ENCODE measurements around the gene OPN1LW. TPM values are rescaled to one million over a fixed set of nuclear protein-coding genes. Genes with fewer than 3 reads are reported as not detected.
"Not testable (repeated sequence)": the region's sequence is repeated elsewhere in the genome, so short reads cannot be mapped to it uniquely, and the experiment has no call there.

The OPN1LW gene
- total and polyA plus RNA-seq, 10 donors: not detected

DNA sequence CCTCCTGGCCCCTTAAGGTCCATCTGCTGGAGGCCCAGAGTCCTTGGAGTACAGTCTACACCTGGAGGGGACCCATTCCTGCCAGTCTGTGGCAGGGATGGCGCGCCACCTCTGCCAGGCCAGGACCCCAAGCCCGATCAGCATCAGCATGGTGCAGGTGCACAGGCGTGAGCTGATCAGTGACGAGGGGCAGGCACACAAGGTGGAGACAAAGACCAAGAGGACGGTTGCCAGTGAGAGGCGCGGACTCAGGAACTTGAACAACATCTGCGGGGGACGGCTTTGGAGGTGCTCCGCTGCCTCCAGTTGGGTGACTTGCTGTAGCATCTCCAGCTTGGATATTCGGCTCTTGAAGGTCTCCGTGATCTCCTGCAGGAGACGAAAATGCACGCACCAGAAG, 15.3 kb downstream of the OPN1LW start:
- H3K4me1 ChIP-seq; H3K36me3 ChIP-seq; H3K9me3 ChIP-seq; H3K27ac ChIP-seq; intact Hi-C loops (cut with DNase I; ENCODE audit: low total_unique reads); DNase-seq; H3K27me3 ChIP-seq (replicated peaks in 1 of 7); H3K4me3 ChIP-seq: not testable (repeated sequence)
- WGBS, 5 donors: no CpG with 5 or more reads among the region's 15 CpGs

DNA sequence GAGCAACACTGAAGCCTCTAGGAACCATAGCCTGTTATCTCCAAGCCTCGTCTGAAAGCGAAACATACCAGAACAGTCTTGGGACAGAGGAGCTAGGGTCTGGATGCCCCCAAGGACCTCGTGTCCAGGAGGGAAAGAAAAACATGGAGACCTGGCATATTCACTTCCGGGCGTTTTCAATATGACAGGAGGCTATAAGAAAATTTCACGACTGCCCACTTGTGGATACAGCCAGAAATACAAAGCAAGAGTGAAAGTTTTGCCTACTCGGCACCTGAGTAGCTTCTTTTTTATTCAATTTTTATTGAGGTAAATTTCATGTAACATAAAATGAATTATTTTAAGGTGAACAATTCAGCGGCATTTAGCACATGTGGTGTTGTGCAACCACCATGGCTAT, 20.9 kb downstream of the OPN1LW start:
- H3K27me3 ChIP-seq (replicated peaks in 1 of 7): not testable (repeated sequence)
- no CpG with 5 or more reads among the region's 8 CpGs for WGBS, 5 donors

GRCh38 chrX:154168384-154168783, 24.3 kb downstream of the OPN1LW start:
- H3K27ac ChIP-seq; H3K4me1 ChIP-seq; DNase-seq; H3K27me3 ChIP-seq (replicated peaks in 1 of 7); intact Hi-C loops (cut with DNase I; ENCODE audit: low total_unique reads); H3K4me3 ChIP-seq; H3K9me3 ChIP-seq; H3K36me3 ChIP-seq: not testable (repeated sequence)
- WGBS, 5 donors: no CpG with 5 or more reads among the region's 13 CpGs

More for the DNA sequence above, 20.9 kb downstream of the OPN1LW start:
- H3K4me3 ChIP-seq; H3K27ac ChIP-seq; H3K36me3 ChIP-seq; DNase-seq; H3K4me1 ChIP-seq; intact Hi-C loops (cut with DNase I; ENCODE audit: low total_unique reads); H3K9me3 ChIP-seq: not testable (repeated sequence)

GRCh38 chrX:154172535-154172943, 28.5 kb downstream of the OPN1LW start:
- H3K36me3 ChIP-seq; H3K9me3 ChIP-seq; H3K4me1 ChIP-seq; DNase-seq; H3K27me3 ChIP-seq (replicated peaks in 1 of 7); H3K27ac ChIP-seq; H3K4me3 ChIP-seq; intact Hi-C loops (cut with DNase I; ENCODE audit: low total_unique reads): not testable (repeated sequence)
- no CpG with 5 or more reads among the region's 11 CpGs for WGBS, 5 donors

- H3K27me3 ChIP-seq (replicated peaks in 1 of 7); H3K9me3 ChIP-seq; H3K27ac ChIP-seq; H3K4me1 ChIP-seq; H3K4me3 ChIP-seq; DNase-seq; H3K36me3 ChIP-seq; intact Hi-C loops (cut with DNase I; ENCODE audit: low total_unique reads): not testable (repeated sequence)
- no CpG with 5 or more reads among the region's 10 CpGs for WGBS, 5 donors
These were observed 30.3 kb downstream of the OPN1LW start for GRCh38 chrX:154174356-154174755.

DNA sequence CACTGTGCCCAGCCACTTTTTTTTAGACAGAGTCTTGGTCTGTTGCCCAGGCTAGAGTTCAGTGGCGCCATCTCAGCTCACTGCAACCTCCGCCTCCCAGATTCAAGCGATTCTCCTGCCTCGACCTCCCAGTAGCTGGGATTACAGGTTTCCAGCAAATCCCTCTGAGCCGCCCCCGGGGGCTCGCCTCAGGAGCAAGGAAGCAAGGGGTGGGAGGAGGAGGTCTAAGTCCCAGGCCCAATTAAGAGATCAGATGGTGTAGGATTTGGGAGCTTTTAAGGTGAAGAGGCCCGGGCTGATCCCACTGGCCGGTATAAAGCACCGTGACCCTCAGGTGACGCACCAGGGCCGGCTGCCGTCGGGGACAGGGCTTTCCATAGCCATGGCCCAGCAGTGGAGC, 38.3 kb downstream of the OPN1LW start, which contains the start of gene OPN1MW:
OPN1MW (plus strand) TSS at position 301 of the 400 bp plus-strand sequence; CDS start at position 383, 82 bp downstream.
- H3K36me3 ChIP-seq; intact Hi-C loops (cut with DNase I; ENCODE audit: low total_unique reads); H3K4me3 ChIP-seq; DNase-seq; H3K9me3 ChIP-seq; H3K27ac ChIP-seq; H3K4me1 ChIP-seq; H3K27me3 ChIP-seq (replicated peaks in 1 of 7): not testable (repeated sequence)
- WGBS, 5 donors: no CpG with 5 or more reads among the region's 14 CpGs

DNA sequence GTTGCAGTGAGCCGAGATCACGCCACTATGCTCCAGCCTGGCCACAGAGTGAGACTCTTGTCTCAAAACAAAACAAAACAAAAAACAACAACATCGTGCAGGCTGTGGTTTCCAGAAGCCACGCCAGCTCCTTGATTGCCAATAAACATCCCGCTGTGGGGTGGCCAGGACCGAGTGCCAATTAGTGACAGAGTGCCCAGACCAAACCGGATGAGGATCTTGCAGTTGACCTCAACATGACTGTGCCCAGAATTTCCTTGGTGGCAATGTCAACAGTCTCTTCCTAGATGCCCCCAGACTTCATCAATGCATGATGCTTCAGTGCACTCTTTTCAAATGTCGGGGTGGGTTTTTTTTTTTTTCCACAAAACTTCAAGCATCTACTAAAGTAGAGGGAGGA, 39.8 kb downstream of the OPN1LW start:
- DNase-seq; H3K27me3 ChIP-seq (replicated peaks in 1 of 7); intact Hi-C loops (cut with DNase I; ENCODE audit: low total_unique reads); H3K27ac ChIP-seq; H3K4me1 ChIP-seq; H3K36me3 ChIP-seq; H3K4me3 ChIP-seq; H3K9me3 ChIP-seq: not testable (repeated sequence)
- no CpG with 5 or more reads among the region's 8 CpGs for WGBS, 5 donors

DNA sequence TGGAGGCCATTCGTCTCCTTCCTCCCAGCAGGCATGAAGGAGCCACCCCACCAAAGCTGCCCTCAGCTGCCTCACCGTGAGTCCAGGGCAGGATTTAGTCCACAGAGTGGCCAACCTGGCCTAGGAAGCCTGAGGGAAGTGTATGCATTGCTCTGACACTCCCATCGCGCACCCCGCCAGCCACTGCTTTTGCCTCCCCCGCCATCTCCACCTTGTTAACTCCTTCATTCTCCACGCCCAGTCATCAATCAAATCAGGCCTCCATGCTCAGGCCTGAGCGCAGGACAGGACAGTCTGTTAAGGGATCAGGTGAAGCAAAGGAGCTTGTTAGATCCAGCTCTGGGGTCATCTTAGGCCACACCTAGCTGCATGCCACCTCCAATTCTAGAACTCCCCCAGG, 48.8 kb downstream of the OPN1LW start:
- no CpG with 5 or more reads among the region's 8 CpGs for WGBS, 5 donors
- H3K9me3 ChIP-seq; intact Hi-C loops (cut with DNase I; ENCODE audit: low total_unique reads): not testable (repeated sequence)

GRCh38 chrX:154194316-154194715, 50.3 kb downstream of the OPN1LW start:
- intact Hi-C loops (cut with DNase I; ENCODE audit: low total_unique reads); H3K36me3 ChIP-seq: not testable (repeated sequence)
- WGBS, 5 donors: no CpG with 5 or more reads among the region's 2 CpGs

More for the DNA sequence above, 48.8 kb downstream of the OPN1LW start:
- H3K4me3 ChIP-seq; H3K27me3 ChIP-seq (replicated peaks in 1 of 7); DNase-seq; H3K4me1 ChIP-seq; H3K27ac ChIP-seq; H3K36me3 ChIP-seq: not testable (repeated sequence)

GRCh38 chrX:154196466-154196865, 52.4 kb downstream of the OPN1LW start:
- DNase-seq; H3K36me3 ChIP-seq; H3K27me3 ChIP-seq (replicated peaks in 1 of 7); H3K4me1 ChIP-seq; H3K9me3 ChIP-seq; H3K27ac ChIP-seq; H3K4me3 ChIP-seq; intact Hi-C loops (cut with DNase I; ENCODE audit: low total_unique reads): not testable (repeated sequence)
- no CpG with 5 or more reads among the region's 15 CpGs for WGBS, 5 donors

More at GRCh38 chrX:154194316-154194715, 50.3 kb downstream of the OPN1LW start:
- H3K9me3 ChIP-seq; DNase-seq; H3K27me3 ChIP-seq (replicated peaks in 1 of 7); H3K4me1 ChIP-seq; H3K27ac ChIP-seq; H3K4me3 ChIP-seq: not testable (repeated sequence)
